Urinary bladder (tissue), 4 donors: Measurements from ENCODE around the gene LARGE1. TPM values are rescaled to one million over a fixed set of nuclear protein-coding genes. Genes with fewer than 3 reads are reported as not detected.

Experiments
- DNase-seq: peaks from one replicate; pipeline ENCODE4 v3.0.0-alpha.2; 2015; ENCODE audit errors: extremely low spot score
- H3K27ac ChIP-seq: one replicate; pipeline ENCODE4 v1.5.1; 2013; ENCODE audit warnings: low read depth, mild to moderate bottlenecking, moderate library complexity
- H3K36me3 ChIP-seq: one replicate; pipeline ENCODE4 v1.6.1; 2013; ENCODE audit warnings: mild to moderate bottlenecking, moderate library complexity; ENCODE audit not compliant: insufficient read depth
- H3K4me1 ChIP-seq: one replicate; pipeline ENCODE4 v1.6.1; 2013; ENCODE audit warnings: mild to moderate bottlenecking, moderate library complexity; ENCODE audit not compliant: insufficient read depth
- H3K4me3 ChIP-seq: one replicate; pipeline ENCODE4 v1.5.1; 2013; ENCODE audit warnings: low read depth, low read length
- WGBS: extraction: QIAGEN DNeasy Blood & Tissue Kit; methylation state at CpG from one replicate; pipeline ENCODE4 v1.1.7; 2013; 5-methylcytosine and 5-hydroxymethylcytosine counted together
- polyA plus RNA-seq: library from polyadenylated mRNA; stranded (reverse); fragments of 200-250 nt; gene quantifications from one replicate; pipeline ENCODE4 v1.2.3, GENCODE V29; 2013
- total RNA-seq: library from RNA; depleted of rRNA; stranded (reverse); fragments of >200 nt; gene quantifications from one replicate; pipeline ENCODE4 v1.2.3, GENCODE V29; 2014
- donor health status: healthy with polysubstance abuse.
- donor health status: healthy.

The LARGE1 gene
- total and polyA plus RNA-seq, 2 donors: 27.9 to 34.5 TPM

DNA sequence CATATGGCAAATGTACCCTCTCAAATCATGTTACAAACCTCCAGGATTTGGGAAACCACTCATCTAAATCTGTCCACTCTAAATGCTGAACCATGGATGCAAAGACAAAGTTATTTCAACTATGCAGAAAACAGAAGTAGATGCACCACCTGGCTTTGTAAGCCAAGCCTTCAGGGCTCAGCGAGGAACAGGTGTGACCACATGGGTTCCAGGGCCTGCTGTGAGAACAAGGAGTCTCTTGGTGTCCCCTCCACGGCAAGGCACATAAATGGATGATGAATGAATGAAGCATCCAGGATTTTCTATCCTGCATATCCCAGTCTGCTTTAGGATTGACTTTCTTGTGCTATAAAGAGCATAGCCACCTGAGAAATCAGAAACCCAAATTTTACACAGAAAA, 284.5 kb downstream of the LARGE1 start:
- 45% methylated on average over 2 of the region's 2 CpGs for WGBS
- H3K27ac ChIP-seq: no peak overlapping the region

DNA sequence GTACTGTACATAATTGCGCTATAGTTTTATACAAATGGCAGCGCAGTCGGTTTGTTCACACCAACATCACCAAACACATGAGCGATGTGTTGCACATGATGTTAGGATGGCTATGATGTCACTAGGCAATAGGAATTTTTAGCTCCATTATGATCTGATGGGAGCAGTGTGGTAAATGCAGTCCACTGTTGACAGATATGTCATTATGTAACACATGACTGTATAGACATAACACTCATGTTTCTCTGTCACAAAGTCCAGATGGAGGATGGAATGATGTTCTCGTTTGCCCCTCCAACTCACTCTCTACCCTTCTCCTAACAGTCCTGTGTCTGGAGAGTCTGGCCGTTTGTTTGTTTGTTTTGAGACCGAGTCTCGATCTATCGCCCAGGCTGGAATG, 288.5 kb downstream of the LARGE1 start:
- Histone ChIP-seq H3K4me3 (no peak overlapping the region), H3K27ac (no peak overlapping the region), H3K36me3 (no peaks in the 10 kb centered on the region), H3K4me1 (no peaks in the 10 kb centered on the region)
- 89% methylated on average over 9 of the region's 9 CpGs for WGBS
- DNase-seq: no peak

More for the DNA sequence above, 284.5 kb downstream of the LARGE1 start:
- Histone ChIP-seq H3K4me1 (no peaks in the 10 kb centered on the region), H3K36me3 (no peaks in the 10 kb centered on the region), H3K4me3 (no peak overlapping the region)
- DNase-seq: no peak

DNA sequence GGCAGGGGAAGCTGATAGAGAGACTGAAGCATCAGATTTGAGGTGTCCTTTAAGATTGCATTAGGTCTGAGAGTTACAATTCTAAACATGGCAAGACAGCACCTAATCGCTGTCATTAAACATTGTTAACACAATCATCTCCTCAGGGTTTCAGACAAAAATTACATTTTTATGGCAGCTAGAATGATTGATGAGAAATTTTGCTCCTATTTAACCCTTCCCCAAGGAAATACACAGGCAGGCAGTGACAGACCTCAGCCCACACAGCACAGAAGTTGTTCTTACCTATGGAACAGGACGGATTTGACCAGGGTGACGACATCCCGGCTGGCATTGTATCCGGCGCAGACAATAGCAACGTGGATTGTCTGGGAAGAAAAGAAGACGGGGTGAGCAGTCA, 294.3 kb downstream of the LARGE1 start:
- 94% methylated on average over 8 of the region's 8 CpGs for WGBS
- DNase-seq: no peak
- Histone ChIP-seq H3K4me3 (no peak overlapping the region), H3K36me3 (no peaks in the 10 kb centered on the region), H3K27ac (no peak overlapping the region), H3K4me1 (no peaks in the 10 kb centered on the region)

DNA sequence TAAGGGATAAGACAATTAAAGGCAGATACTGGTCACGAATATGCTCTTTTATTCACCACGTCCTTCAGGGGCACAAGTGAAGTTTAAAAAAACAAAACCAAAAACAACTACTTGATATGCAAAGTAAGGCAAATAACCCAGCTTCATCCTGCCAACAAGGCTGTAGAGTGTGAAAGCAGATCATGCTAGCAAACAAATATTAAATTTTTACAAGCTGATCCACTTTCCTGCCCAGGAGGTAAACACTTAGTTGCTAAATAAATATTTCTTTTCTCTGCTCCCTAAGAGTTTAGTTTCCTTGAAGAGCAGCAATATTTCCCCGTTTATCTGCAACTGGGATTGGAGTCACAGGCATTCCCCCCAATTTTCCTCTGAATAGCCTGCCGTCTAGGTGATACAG, 300.2 kb downstream of the LARGE1 start:
- no peaks in the 10 kb centered on the region for H3K4me1 ChIP-seq
- WGBS: 80% methylated on average over 4 of the region's 4 CpGs
- no peak overlapping the region for H3K4me3 ChIP-seq

DNA sequence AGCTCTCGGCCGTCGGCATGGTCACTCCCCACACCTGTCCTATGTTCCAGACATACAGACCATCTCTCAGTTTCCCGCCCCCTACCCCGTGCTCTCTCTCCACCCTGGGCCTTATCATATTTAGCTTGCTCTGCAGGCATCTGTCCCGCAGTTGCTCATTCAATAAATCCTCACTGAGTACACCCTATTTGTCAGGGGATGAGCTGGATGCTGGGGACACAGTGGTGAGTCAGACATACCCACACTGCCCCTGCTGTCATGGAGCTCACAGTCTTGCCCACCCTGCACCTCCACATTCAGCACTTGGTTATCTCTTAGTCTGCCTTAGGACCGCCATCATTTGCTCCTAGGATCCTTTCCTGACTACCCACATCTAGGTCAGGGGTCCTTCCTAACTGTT, 313.8 kb downstream of the LARGE1 start:
- DNase-seq: no peak
- no peak overlapping the region for H3K27ac ChIP-seq
- no peaks in the 10 kb centered on the region for H3K36me3 ChIP-seq
- no peaks in the 10 kb centered on the region for H3K4me1 ChIP-seq
- 95% methylated on average over 7 of the region's 7 CpGs for WGBS
- H3K4me3 ChIP-seq: no peak overlapping the region

More for the DNA sequence above, 300.2 kb downstream of the LARGE1 start:
- no peak for DNase-seq
- Histone ChIP-seq H3K27ac (no peak overlapping the region), H3K36me3 (no peaks in the 10 kb centered on the region)

DNA sequence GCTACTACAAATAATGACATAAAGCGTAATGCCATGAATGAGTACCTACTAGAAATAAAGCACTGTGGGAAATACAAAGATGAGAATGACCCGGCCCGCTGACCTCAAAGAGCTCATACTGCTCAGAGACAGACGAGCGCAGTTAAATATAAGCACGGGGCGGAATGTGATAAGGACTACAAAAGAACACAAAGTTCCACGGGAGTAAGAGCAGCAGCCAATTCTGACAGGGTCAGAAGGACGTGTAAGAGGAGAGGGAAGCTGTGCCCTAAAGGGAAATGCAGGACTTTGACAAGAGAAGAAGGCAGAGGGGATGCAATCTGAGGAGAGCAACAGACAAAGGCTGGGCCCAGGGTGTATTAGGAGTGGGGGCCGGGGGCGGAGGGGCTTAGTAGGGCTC, 314.6 kb downstream of the LARGE1 start:
- DNase-seq: no peak
- Histone ChIP-seq H3K36me3 (no peaks in the 10 kb centered on the region), H3K4me1 (no peaks in the 10 kb centered on the region), H3K4me3 (no peak overlapping the region), H3K27ac (no peak overlapping the region)
- 63% methylated on average over 11 of the region's 11 CpGs for WGBS

DNA sequence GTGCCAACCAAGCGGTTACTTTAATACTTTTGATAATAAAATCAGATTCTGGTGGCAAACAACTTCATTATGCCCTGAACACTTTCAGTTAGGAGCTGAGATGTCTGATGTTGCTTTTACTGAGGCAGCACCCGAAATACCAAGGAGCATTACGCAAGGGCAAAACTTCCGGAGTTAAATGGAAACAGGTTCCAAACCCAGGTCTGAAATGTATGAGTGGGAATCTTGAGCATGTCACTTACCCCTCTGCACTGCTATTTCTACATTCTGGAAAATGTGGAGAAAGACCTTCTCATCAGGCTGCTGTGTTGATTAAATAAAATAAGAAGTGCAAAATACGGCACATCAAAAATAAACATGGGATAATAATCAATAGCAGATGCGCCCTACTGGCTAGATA, 315.1 kb downstream of the LARGE1 start:
- H3K4me1 ChIP-seq: no peaks in the 10 kb centered on the region
- no peak overlapping the region for H3K4me3 ChIP-seq
- WGBS: 96% methylated on average over 6 of the region's 6 CpGs
- DNase-seq: no peak
- no peak overlapping the region for H3K27ac ChIP-seq
- no peaks in the 10 kb centered on the region for H3K36me3 ChIP-seq

DNA sequence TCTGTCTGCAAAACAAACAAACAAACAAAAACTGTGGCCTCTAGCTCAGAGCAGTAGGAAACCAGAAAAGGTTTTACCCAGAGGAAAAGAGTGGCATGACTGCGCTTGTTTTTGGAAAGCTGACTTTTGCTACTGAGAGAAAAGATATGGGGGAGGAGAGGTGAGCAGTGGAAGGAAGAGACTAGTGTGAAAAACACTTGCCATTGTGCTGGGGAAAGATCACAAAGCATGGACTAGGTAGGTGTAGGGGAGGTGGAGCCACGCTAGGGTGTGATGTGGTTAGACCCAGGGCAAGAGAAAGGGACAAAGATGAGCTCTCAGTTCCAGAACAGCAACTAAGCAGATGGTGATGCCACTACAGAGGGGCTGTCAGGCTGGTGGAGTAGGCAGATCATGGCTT, 319.2 kb downstream of the LARGE1 start:
- WGBS: 95% methylated on average over 2 of the region's 2 CpGs

DNA sequence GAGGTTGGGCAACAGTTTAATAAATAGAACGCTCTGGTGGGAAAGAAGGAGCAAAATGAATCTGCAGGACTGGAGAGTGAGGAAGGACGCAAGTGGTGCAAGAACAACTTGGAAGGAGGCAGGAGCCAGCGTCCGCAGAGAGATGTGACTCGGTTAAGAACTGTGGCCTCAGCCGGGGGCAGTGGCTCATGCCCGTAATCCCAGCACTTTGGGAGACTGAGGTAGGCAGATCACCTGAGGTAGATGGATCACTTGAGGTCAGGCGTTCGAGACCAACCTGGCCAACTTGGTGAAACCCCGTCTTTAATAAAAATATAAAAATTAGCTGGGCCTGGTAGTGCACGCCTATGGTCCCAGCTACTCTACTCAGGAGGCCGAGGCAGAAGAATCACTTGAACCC, 319.7 kb downstream of the LARGE1 start:
- no peak for DNase-seq
- WGBS: 98% methylated on average over 12 of the region's 12 CpGs
- H3K36me3 ChIP-seq: no peaks in the 10 kb centered on the region
- no peaks in the 10 kb centered on the region for H3K4me1 ChIP-seq
- no peak overlapping the region for H3K27ac ChIP-seq
- H3K4me3 ChIP-seq: no peak overlapping the region

More for the DNA sequence above, 319.2 kb downstream of the LARGE1 start:
- Histone ChIP-seq H3K4me3 (no peak overlapping the region), H3K27ac (no peak overlapping the region), H3K4me1 (no peaks in the 10 kb centered on the region), H3K36me3 (no peaks in the 10 kb centered on the region)
- DNase-seq: no peak

DNA sequence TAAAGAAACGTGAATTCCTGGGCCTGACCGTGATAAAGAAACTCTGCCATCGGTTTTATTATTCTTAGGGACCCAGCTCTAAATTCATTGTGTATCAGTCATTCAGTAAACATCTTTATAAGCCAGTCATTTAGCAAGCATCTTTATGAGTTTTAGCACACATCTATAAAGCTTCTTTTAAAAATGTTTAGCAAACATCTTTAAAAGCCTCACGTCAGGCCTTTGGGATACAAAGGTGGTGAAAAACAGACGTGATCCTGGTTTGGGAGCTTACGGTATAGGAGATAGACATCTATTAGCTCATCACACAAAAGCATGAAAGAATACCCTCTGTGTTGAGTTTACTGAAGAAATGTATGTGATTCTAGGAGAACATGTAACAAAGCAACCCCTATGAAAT, 320.2 kb downstream of the LARGE1 start:
- Histone ChIP-seq H3K4me1 (no peaks in the 10 kb centered on the region), H3K27ac (no peak overlapping the region), H3K36me3 (no peaks in the 10 kb centered on the region), H3K4me3 (no peak overlapping the region)
- 71% methylated on average over 6 of the region's 6 CpGs for WGBS
- no peak for DNase-seq

DNA sequence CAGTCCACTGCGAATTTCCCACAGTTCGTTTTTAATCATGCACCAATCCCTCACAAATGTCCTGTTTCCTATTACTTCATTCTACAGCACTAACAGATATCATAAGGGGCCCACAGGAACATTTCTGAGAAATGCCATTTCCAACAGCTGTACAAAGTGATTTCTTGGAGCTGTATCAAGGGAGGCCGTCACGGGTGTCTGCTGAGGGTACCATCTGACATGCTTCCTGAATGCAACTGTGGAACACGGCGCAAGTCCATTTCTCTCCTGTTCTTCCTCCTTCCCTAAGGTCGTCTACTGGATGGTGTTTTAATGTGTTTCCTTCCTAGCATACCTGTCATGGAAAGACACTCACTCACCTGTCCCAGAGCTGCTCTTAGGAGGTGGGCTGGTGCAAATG, 320.7 kb downstream of the LARGE1 start:
- H3K4me3 ChIP-seq: no peak overlapping the region
- no peaks in the 10 kb centered on the region for H3K4me1 ChIP-seq
- DNase-seq: no peak
- H3K36me3 ChIP-seq: no peaks in the 10 kb centered on the region
- WGBS: 85% methylated on average over 7 of the region's 7 CpGs
- H3K27ac ChIP-seq: no peak overlapping the region

DNA sequence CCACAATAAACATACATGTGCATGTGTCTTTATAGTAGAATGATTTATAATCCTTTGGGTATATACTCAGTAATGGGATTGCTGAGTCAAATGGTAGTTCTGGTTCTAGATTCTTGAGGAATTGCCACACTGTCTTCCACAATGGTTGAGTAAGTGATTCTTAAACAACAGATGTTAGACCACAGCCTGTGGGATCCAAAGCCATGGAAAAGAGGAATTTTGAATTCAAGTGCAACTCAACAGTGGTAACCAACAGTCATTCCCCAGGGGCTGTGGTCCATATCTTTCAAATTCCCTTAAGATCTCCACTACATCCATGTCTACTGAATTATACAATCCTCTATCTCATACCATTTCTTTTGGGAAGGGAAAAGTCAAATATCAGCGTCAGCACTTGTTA, 321.5 kb downstream of the LARGE1 start:
- no peak overlapping the region for H3K4me3 ChIP-seq
- H3K4me1 ChIP-seq: no peaks in the 10 kb centered on the region
- no peak overlapping the region for H3K27ac ChIP-seq
- DNase-seq: no peak
- no peaks in the 10 kb centered on the region for H3K36me3 ChIP-seq
- WGBS: 99% methylated on average over 1 of the region's 1 CpG

DNA sequence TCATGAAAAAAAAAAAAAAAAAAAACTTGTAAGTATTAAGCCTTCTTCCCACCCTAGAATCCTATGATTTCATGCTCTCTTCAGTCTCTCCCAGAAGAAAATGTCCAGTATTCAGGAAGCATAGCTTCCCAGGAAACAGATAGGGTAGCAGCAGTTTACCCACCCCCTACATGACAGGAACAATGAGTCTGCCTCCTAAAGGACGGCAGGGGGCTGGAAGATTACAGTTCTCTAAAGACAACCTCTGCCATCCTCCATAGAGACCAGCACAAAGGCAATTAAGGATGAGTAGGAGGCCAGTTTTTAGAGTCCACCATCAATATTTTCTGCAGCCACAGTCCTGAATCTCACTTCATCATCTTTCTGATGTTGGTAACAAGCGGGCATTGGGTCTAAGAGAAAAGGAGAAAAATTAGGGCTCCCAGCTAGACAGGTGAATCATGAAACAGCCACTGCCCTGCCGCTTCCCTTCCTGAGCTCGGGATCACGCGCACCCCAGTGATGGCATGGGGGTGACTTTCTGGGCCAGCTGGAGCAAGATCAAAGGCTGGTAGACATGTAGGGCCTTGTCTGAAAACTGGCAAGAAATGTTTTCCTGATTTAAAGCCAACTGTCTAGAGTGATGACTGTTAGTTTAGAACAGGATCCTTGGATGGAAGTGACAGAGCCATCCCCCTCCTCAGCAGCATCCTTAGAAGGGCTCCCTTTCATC, 322.8 kb downstream of the LARGE1 start:
- Histone ChIP-seq H3K4me3 (no peak overlapping the region), H3K27ac (no peak overlapping the region), H3K36me3 (no peaks in the 10 kb centered on the region), H3K4me1 (no peaks in the 10 kb centered on the region)
- DNase-seq: no peak
- WGBS: 88% methylated on average over 6 of the region's 6 CpGs

DNA sequence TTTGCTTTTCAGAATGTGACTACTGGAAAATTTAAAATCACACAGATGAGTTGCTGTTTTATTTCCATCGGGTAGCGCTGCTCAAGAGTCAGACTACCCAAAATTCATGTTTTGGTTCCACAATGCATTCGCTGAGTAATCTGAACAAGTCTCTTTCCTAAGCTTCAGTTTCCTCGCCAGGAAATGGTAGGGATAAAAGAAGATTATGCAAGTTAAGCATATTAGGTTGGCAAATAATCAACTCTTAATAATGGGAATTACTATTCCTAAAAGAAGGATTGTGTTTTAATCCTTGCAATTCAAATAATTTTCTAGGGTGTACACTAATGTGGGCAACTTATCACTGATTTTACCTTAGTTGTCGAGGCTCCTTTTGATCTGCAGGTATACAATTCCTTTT, 326.5 kb downstream of the LARGE1 start:
- H3K4me3 ChIP-seq: no peak overlapping the region
- WGBS: 91% methylated on average over 5 of the region's 5 CpGs

DNA sequence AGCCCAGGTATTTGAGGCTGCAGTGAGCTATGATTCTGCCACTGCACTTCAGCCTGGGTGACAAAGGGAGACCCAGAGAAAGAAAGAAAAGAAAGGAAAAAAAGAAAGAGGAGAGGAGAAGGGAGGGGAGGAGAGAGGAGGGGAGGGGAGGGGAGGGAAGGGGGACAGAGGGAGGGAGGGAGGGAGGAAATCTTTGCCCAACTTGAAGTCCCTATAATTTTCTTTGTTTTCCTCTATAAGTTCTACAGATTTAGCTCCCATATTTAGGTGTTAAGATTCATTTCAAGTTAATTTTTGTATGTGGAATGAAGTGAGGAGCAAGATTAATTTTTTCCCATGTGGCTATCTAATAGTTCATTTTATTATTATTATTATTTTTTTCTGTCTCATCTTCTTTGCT, 328.3 kb downstream of the LARGE1 start:
- Histone ChIP-seq H3K4me1 (no peaks in the 10 kb centered on the region), H3K36me3 (no peaks in the 10 kb centered on the region), H3K27ac (no peak overlapping the region), H3K4me3 (no peak overlapping the region)
- no peak for DNase-seq

More for the DNA sequence above, 326.5 kb downstream of the LARGE1 start:
- no peak for DNase-seq
- H3K4me1 ChIP-seq: no peaks in the 10 kb centered on the region
- H3K36me3 ChIP-seq: no peaks in the 10 kb centered on the region
- H3K27ac ChIP-seq: no peak overlapping the region
